ENCODE data around the gene NBPF12.
"Not testable (repeated sequence)": the region's sequence is repeated elsewhere in the genome, so short reads cannot be mapped to it uniquely, and the experiment has no call there.

DNA sequence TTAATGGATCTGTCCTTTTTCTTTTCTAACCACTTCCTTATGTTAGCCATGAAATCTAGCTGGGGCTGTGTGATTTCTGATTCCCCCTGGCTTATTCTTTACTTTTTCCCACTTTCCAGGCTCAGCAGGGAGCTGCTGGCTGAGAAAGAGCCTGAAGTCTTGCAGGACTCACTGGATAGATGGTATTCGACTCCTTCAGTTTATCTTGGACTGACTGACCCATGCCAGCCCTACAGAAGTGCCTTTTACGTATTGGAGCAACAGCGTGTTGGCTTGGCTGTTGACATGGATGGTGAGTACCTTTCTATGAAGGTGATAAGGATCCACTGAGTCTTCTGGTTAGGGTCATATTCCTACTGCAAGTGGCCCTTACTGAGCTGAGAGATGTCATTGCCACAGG, 51.3 kb downstream of the NBPF12 start:
- TF ChIP-seq, protein P1, sequence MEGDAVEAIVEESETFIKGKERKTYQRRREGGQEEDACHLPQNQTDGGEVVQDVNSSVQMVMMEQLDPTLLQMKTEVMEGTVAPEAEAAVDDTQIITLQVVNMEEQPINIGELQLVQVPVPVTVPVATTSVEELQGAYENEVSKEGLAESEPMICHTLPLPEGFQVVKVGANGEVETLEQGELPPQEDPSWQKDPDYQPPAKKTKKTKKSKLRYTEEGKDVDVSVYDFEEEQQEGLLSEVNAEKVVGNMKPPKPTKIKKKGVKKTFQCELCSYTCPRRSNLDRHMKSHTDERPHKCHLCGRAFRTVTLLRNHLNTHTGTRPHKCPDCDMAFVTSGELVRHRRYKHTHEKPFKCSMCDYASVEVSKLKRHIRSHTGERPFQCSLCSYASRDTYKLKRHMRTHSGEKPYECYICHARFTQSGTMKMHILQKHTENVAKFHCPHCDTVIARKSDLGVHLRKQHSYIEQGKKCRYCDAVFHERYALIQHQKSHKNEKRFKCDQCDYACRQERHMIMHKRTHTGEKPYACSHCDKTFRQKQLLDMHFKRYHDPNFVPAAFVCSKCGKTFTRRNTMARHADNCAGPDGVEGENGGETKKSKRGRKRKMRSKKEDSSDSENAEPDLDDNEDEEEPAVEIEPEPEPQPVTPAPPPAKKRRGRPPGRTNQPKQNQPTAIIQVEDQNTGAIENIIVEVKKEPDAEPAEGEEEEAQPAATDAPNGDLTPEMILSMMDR (IDR thresholded peaks at IDR 0.05) = not testable (repeated sequence)
- not testable (repeated sequence) for TF ChIP-seq EZH2 (IDR thresholded peaks at IDR 0.05; ENCODE audit: borderline replicate concordance, insufficient read depth, low read depth, low read length, poor library complexity, severe bottlenecking)

Measured in B cell (primary cell).